HG02623 (cell line): Measurements from ENCODE around the gene IFT80.

Experiments used
- ATAC-seq: cut with Tn5 transposase; IDR thresholded peaks from one replicate; pipeline ENCODE4 v1.9.1; 2021; ENCODE audit warnings: moderate library complexity; ENCODE audit not compliant: unreplicated experiment

Gene IFT80

GRCh38 chr3:160399125-160400029 is at the start of gene IFT80, which contains the start of gene SMC4:
TSS of gene IFT80 (minus strand) at chr3:160399225. CDS start at chr3:160384600, 14,625 bp downstream.
TSS of gene SMC4 (plus strand) at chr3:160399650. CDS start at chr3:160400827, 1,177 bp downstream.
- peak; percentile 93 for ATAC-seq

- no peak for ATAC-seq
Observed at GRCh38 chr3:160447544-160447943, 48.5 kb upstream of the IFT80 start.

- ATAC-seq: no peak
Observed at GRCh38 chr3:160446522-160447056, 47.6 kb upstream of the IFT80 start.

- no peak for ATAC-seq
Observed at GRCh38 chr3:160445854-160446253, 46.8 kb upstream of the IFT80 start.

- ATAC-seq: no peak
Observed at GRCh38 chr3:160444411-160444810, 45.4 kb upstream of the IFT80 start.

GRCh38 chr3:160440687-160441086 is 41.7 kb upstream of the IFT80 start:
- no peak for ATAC-seq

GRCh38 chr3:160437083-160437455 is 38.0 kb upstream of the IFT80 start:
- no peak for ATAC-seq

DNA sequence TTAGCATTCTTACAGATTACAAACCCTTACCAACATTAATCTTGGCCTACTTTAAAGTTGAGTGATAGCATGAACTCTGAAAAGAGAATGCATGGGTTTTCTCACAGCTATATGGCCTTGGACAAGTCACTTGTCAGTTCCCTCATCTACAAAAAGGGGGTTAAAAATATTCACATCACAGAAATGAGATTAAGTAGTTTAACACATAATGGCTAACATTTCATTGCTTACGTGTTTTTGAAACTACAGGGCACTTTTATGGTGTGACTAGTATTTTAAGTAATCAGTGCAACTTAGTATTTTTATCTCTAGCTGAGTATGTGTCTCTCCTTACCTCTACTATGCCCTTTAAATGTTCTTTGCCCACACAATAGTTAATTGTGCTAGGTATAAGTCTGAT is 36.7 kb upstream of the IFT80 start:
- ATAC-seq: no peak

GRCh38 chr3:160435095-160435494 is 36.1 kb upstream of the IFT80 start:
- no peak for ATAC-seq

- ATAC-seq: no peak
Observed at GRCh38 chr3:160434071-160434470, 35.0 kb upstream of the IFT80 start.

DNA sequence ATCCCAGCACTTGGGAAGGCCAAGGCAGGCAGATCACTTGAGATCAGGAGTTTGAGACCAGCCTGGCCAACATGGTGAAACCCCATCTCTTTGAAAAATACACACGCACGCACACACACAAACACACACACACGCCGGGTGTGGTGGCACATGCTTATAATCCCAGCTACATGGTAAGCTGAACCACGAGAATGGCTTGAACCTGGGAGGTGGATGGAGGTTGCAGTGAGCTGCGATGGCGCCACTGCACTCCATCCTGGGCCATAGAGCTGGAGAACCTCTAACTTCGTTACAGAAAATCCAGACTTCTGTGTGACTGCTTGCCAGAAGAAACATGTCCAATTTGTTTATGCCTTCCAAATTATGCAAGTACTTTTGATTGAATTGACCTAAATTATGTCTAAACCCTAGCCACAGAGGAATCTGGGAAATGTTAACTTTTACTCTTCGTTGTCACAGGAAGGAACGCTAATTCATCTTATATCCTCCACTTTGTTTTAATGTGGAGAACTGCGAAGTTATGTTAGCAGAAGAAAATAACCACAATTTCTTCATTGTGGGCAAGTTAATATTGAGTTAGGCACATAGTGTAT is 28.9 kb upstream of the IFT80 start:
- ATAC-seq: no peak

- ATAC-seq: no peak
Observed at GRCh38 chr3:160417311-160417710, 18.3 kb upstream of the IFT80 start.

- ATAC-seq: peak; percentile 76
Observed at GRCh38 chr3:160413613-160414248, 14.7 kb upstream of the IFT80 start.

- ATAC-seq: no peak
Observed at GRCh38 chr3:160412477-160412876, 13.5 kb upstream of the IFT80 start.

DNA sequence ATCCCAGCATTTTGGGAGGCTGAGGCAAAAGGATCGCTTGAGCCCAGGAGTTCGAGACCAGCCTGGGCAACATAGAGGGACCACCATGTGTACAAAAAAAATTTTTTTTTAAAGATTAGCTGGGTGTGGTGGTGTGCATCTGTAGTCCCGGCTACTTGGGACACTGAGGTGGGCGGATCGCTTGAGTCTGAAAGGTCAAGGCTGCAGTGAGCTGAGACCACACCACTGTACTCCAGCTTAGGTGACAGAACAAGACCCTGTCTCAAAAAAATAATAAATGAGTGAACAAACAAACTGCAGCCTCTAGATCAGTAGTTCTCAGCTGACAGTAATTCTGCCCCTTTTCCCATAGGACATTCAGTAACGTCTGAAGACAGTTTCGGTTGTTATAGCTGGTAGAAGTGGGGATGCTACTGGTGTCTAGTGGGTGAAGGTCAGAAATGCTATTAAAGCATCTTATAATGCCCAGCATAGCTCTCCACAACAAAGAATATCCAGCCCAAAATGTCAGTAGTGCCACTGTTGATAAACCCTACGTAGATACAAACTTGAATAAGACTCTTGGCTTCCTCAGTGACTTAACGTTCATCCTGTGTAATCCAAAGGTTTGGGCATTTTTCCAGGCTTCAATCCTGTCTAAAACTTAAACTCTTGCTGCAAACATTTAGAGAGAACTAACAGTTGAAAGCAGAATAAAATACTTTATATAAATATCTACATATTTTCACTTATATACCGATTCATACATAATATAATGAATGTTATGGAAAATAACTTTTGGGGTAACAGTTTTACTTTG is 11.0 kb upstream of the IFT80 start:
- no peak for ATAC-seq

GRCh38 chr3:160403796-160404470 is 4.9 kb upstream of the IFT80 start:
- no peak for ATAC-seq

GRCh38 chr3:160403028-160403545 is 4.1 kb upstream of the IFT80 start:
- no peak for ATAC-seq

DNA sequence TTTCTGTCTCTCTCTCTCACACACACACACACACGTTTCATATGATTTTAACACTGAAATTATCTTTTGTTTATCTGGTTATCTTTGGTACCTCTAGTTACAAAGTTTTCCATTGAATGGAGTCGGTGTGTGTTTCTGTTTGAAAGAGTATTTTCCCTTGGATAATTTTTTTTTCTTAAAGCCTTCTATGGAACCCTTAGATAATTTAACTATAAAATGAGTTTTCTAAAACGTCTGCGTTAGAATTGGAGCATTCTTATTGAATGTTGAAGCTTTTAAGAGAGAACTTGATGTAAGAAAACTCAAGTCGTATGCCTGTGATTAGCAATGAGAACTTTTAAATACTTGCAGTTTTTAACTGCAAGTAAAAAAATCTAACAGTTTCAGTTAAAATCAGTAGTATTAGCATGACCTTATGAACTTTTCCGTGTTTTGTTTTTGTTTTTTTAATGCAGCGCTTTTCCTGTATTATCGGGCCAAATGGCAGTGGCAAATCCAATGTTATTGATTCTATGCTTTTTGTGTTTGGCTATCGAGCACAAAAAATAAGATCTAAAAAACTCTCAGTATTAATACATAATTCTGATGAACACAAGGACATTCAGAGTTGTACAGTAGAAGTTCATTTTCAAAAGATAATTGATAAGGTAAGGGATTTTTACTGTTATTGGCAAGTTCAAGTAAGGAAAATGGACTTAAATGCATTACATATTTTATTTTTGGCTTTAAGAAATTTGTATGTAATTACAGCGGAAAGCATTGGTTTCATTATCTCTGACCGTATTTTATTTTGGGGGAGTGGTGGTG is 3.4 kb upstream of the IFT80 start:
- no peak for ATAC-seq
